ENCODE data around the gene TXNDC16.

DNA sequence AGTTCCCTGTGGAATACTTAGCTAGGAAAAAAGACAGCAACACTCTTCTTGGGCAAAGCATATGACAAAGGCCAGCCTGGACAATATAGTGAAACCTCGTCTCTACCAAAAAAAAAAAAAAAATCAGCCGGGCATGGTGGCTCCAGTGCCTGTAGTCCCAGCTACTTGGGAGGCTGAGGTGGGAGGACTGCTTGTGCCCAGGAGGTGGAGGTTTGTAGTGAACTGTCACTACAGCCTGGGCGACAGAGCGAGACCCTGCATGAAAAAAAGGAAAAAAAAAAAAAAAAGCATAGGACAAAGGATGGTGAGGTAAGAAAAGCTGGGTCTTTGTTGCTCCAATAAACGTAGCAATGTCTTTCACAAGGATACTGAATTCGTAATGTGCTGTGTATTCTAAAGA is 1.1 kb downstream of the TXNDC16 start:
- TF ChIP-seq CTCF (IDR thresholded peaks at IDR 0.05) = no peak
- TF ChIP-seq EZH2 (IDR thresholded peaks at IDR 0.05; ENCODE audit: borderline replicate concordance, insufficient read depth, low read depth, low read length, poor library complexity, severe bottlenecking) = no peak

All from B cell (primary cell).